OCI-LY3 (cell line): ENCODE results near the gene DYNLT3.

Experiments used
- CTCF ChIP-seq: fragments of 200-600, 300-600 bp; sonication (generic); IDR thresholded peaks from 2 replicates; pipeline ENCODE4 v1.5.1; 2014; ENCODE audit warnings: antibody characterized with exemption, low read length, low read depth
- EZH2phosphoT487 ChIP-seq: fragments of 200-600 bp; shearing (Covaris generic); IDR thresholded peaks from 2 replicates; pipeline ENCODE4 v1.6.1; 2018; ENCODE audit warnings: antibody characterized with exemption, mixed run types, low read depth

- TF ChIP-seq CTCF (no peak), EZH2phosphoT487 (no peak)
Observed at GRCh38 chrX:37875675-37876074, 28.3 kb upstream of the DYNLT3 start.
